AG04450 (cell line): Measurements from ENCODE around the gene CD83. TPM values are rescaled to one million over a fixed set of nuclear protein-coding genes. Genes with fewer than 3 reads are reported as not detected.

Experiments
- CTCF ChIA-PET: fragments of 300-600, 350-600 bp; formaldehyde crosslinking; extraction: SDS; loops from one replicate; lab custom pipeline; 2022; ENCODE audit warnings: antibody characterized with exemption, inconsistent platforms; lab: Charles Lee
- POLR2A ChIA-PET: fragments of 350-600 bp; formaldehyde crosslinking; extraction: SDS; loops from one replicate; lab custom pipeline; 2021; ENCODE audit warnings: antibody characterized with exemption, inconsistent platforms; lab: Yijun Ruan, JAX
- DNase-seq: peaks from one replicate; pipeline ENCODE4 v3.0.0-alpha.2; 2011; ENCODE audit warnings: low read depth, low spot score
- H3K27ac ChIP-seq: one replicate; pipeline ENCODE4 v1.5.1; 2012; ENCODE audit warnings: low read depth, low read length, control low read depth
- H3K27me3 ChIP-seq: one replicate; pipeline ENCODE4 v1.6.0; 2012; ENCODE audit warnings: low read length; ENCODE audit not compliant: control insufficient read depth, insufficient read depth
- H3K4me3 ChIP-seq: 2 replicates; pipeline ENCODE4 v1.5.1; 2011; ENCODE audit warnings: mild to moderate bottlenecking, low read depth, low read length, control low read depth
- H3K9me3 ChIP-seq: 2 replicates; pipeline ENCODE4 v1.5.1; 2012; ENCODE audit warnings: low read length; ENCODE audit not compliant: control insufficient read depth, insufficient read depth
- polyA plus RNA-seq: library from polyadenylated mRNA; depleted of rRNA; stranded (reverse); fragments of >200 nt; gene quantifications from 2 replicates; pipeline ENCODE4 v1.2.3, GENCODE V29; 2011
- TF ChIP-seq, protein P1 (sequence below): IDR thresholded peaks from 2 replicates; pipeline ENCODE4 v1.5.1; 2011; ENCODE audit warnings: low read depth, low read length, control low read depth, inconsistent platforms

CD83 gene
- polyA plus RNA-seq, 1 experiment = 3.5 TPM

DNA sequence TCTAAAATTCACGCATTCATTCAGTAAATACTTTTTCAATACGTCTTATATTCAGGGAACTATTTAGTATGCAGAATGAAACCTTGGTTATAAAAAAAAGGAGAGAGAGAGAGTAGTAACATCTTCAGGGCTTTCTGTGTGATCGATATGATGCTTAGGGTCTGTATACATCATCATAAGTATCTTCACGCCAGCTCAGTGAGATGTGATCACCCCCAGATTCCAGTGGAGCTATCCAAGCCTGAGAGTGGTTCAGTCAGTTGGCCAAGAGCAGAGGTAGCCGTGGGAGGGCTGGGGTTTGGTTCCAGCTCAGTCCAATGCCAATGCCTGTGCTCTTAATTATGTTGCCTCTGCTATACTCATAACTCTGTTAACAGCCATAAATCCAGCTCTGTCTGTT is 8.6 kb downstream of the CD83 start:
- CTCF ChIA-PET = interaction anchor here (1.0 to 4.3 kb wide), 2 partner anchors 18 to 1499 kb away, joined by 3 to 25 read pairs; no protein-coding TSS in a partner anchor
- TF ChIP-seq, protein P1, sequence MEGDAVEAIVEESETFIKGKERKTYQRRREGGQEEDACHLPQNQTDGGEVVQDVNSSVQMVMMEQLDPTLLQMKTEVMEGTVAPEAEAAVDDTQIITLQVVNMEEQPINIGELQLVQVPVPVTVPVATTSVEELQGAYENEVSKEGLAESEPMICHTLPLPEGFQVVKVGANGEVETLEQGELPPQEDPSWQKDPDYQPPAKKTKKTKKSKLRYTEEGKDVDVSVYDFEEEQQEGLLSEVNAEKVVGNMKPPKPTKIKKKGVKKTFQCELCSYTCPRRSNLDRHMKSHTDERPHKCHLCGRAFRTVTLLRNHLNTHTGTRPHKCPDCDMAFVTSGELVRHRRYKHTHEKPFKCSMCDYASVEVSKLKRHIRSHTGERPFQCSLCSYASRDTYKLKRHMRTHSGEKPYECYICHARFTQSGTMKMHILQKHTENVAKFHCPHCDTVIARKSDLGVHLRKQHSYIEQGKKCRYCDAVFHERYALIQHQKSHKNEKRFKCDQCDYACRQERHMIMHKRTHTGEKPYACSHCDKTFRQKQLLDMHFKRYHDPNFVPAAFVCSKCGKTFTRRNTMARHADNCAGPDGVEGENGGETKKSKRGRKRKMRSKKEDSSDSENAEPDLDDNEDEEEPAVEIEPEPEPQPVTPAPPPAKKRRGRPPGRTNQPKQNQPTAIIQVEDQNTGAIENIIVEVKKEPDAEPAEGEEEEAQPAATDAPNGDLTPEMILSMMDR = no peak
- DNase-seq = no peak
- POLR2A ChIA-PET = no interaction called here
- H3K4me3 ChIP-seq = no peak overlapping the region
- H3K9me3 ChIP-seq = no peaks in the 10 kb centered on the region
- H3K27me3 ChIP-seq = no peaks in the 10 kb centered on the region
- no peak overlapping the region for H3K27ac ChIP-seq

DNA sequence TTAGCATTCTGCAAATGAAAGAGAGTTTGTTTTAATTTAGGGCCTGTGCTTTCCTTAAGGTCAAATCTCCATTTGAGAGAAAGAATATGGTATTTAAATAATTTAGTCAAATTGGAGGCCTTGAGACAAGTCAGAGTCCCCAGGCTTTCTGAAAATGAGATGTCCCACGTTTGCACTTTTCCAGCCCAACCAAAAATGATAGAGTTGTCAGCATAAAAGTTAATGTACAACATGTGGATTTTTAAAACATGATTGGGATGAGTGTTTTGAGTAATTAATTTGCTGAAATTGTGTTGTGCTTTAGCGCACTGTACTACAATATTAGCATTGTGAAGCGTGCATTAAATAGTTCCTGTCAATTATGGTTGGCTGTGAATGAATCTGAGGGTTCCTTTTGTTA is 10.0 kb downstream of the CD83 start:
- TF ChIP-seq, protein P1 = no peak
- CTCF ChIA-PET = interaction anchor here (0.6 to 4.3 kb wide), 4 partner anchors 17 to 1497 kb away, joined by 3 to 25 read pairs (median 4); no protein-coding TSS in a partner anchor
- no peak for DNase-seq
- no peak overlapping the region for H3K4me3 ChIP-seq
- POLR2A ChIA-PET = no interaction called here
- peaks cover 2% of the 10 kb centered on the region for H3K27me3 ChIP-seq
- H3K9me3 ChIP-seq = no peaks in the 10 kb centered on the region
- H3K27ac ChIP-seq = no peak overlapping the region

DNA sequence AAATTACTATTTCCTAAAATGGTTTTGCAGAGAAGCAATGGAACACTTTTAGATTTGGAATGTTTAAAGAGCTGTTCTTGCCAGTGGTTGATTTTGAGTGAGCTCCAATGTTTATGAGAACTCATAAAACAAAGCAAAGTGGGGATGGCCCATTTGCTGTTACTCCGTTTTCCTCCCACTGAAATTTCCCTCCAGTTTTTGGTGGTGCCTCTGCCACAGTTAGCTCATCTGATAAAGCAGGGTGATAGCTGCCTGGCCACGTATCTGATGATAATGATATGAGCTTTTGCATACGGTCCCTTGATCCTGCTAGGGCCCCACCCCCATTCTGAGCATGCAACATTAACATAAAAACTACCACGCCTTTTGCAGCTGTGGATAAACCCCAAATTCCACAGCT is 10.4 kb downstream of the CD83 start:
- Histone ChIP-seq H3K9me3 (no peaks in the 10 kb centered on the region), H3K27me3 (peaks cover 2% of the 10 kb centered on the region), H3K27ac (no peak overlapping the region), H3K4me3 (no peak overlapping the region)
- TF ChIP-seq, protein P1 = no peak
- ChIA-PET POLR2A (no interaction called here), CTCF (interaction anchor here (0.6 to 4.3 kb wide), 5 partner anchors 17 to 1497 kb away, joined by 3 to 25 read pairs (median 6); no protein-coding TSS in a partner anchor)
- DNase-seq = no peak

DNA sequence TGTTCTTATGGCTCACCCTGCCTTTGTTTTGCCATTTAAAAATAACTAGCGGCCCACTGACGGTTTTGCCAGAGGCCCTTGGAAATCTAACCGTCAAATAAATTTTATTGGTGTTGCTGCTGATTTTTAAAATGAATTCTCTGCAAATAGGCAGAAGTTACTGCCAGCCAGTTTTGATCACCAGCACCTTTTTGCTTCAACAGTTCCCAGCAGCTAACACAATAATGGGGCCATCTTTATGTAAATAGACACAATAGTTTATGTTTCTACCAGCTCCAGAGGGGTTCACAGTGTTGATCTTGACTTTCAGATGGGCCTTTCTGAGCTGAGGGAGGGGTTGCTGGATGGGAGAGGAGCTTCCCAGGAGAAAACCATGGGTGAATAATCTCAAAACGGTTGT is 11.2 kb downstream of the CD83 start:
- Histone ChIP-seq H3K9me3 (no peaks in the 10 kb centered on the region), H3K27ac (no peak overlapping the region), H3K27me3 (peaks cover 2% of the 10 kb centered on the region), H3K4me3 (no peak overlapping the region)
- POLR2A ChIA-PET = no interaction called here
- DNase-seq = no peak
- TF ChIP-seq, protein P1 = no peak
- CTCF ChIA-PET = interaction anchor here (0.7 to 4.3 kb wide), 22 partner anchors 8 to 1498 kb away, joined by 3 to 25 read pairs (median 6); no protein-coding TSS in a partner anchor

DNA sequence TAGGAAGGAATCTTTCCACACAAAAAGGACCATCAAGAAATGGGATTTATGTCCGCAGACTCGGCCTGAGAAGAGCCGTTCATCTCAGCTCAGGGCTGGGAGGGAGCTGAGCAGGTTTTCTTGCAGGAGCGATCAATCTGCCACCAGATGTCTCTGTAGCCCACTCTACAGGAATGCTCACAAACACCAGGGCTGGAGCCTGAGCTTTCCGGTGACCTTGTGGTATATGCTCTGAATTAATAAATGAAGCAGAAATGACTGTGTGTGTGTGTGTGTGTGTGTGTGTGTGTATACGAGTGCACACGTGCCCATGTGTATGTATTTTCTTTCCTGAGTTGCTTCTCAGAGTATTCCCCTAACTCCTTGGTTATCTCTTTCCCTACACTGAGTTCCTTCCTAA is 12.0 kb downstream of the CD83 start:
- POLR2A ChIA-PET = interaction anchor here (0.6 to 1.1 kb wide), 3 partner anchors 61 to 220 kb away, joined by 3 to 4 read pairs (median 3); no protein-coding TSS in a partner anchor
- H3K4me3 ChIP-seq = no peak overlapping the region

More for the DNA sequence above, 12.0 kb downstream of the CD83 start:
- Histone ChIP-seq H3K9me3 (no peaks in the 10 kb centered on the region), H3K27ac (no peak overlapping the region), H3K27me3 (peaks cover 2% of the 10 kb centered on the region)
- CTCF ChIA-PET = interaction anchor here (0.5 to 4.3 kb wide), 25 partner anchors 9 to 1498 kb away, joined by 3 to 25 read pairs (median 5); no protein-coding TSS in a partner anchor
- DNase-seq = peak; percentile 49
- TF ChIP-seq, protein P1 = peak; percentile 66
